ENCODE measurements around the gene REN. TPM values are rescaled to one million over a fixed set of nuclear protein-coding genes. Genes with fewer than 3 reads are reported as not detected.
A peak's percentile ranks its signal among the peaks of the same experiment; 100 is the strongest.

Gene REN
- total and polyA plus RNA-seq, 9 of the 15 experiments (the other 6 are each of a cell fraction or from before 2014, with no cell fraction given): 1.7 to 9.9 (median 3.1) TPM

- peak; percentile 89 for TF ChIP-seq GTF2A2 (tag; IDR thresholded peaks at IDR 0.05)
- peak; percentile 93 for TF ChIP-seq ZKSCAN8 (CRISPR knock-in tag; IDR thresholded peaks at IDR 0.05)
- no peak for TF ChIP-seq ZFP91 (CRISPR knock-in tag; IDR thresholded peaks at IDR 0.05)
- no peak for TF ChIP-seq CAMTA2 (CRISPR knock-in tag; conservative IDR thresholded peaks at IDR 0.05)
- peak; percentile 83; the same call in 1 of the 2 replicates for TF ChIP-seq ELF4 (CRISPR knock-in tag; IDR thresholded peaks at IDR 0.05)
- TF ChIP-seq TAL1 (IDR thresholded peaks at IDR 0.05): no peak
- TF ChIP-seq CHAMP1 (IDR thresholded peaks at IDR 0.05): no peak
- no peak for TF ChIP-seq IRF9 (tag; IDR thresholded peaks at IDR 0.05)
- no peak for TF ChIP-seq PTBP1 (IDR thresholded peaks at IDR 0.05; ENCODE audit: low read depth, low read length)
- peak; percentile 91 for TF ChIP-seq ELK3 (CRISPR knock-in tag; IDR thresholded peaks at IDR 0.05)
- no peak for TF ChIP-seq HES1 (IDR thresholded peaks at IDR 0.05; ENCODE audit: low read depth)
- no peak for TF ChIP-seq MBD1 (CRISPR knock-in tag; IDR thresholded peaks at IDR 0.05)
- TF ChIP-seq ARID3B (CRISPR knock-in tag; IDR thresholded peaks at IDR 0.05; ENCODE audit: borderline replicate concordance): 0 out of 2 replicates have a peak, but pooled peaks have one; percentile 13
- no peak for TF ChIP-seq ZBTB34 (CRISPR knock-in tag; IDR thresholded peaks at IDR 0.05)
- no peak for TF ChIP-seq NRF1 (conservative IDR thresholded peaks at IDR 0.05 in 1 of 2, IDR thresholded peaks at IDR 0.05 in 1 of 2)
- no peak for TF ChIP-seq MTA2 (IDR thresholded peaks at IDR 0.05; ENCODE audit: low read depth)
These were observed 5.6 kb upstream of the REN start (continued) for GRCh38 chr1:204171751-204172178.

All from K562 (cell line).